CD14-positive monocyte (primary cell): Measurements from ENCODE around the gene ZC3HAV1. TPM values are rescaled to one million over a fixed set of nuclear protein-coding genes. Genes with fewer than 3 reads are reported as not detected.
A peak's percentile ranks its signal among the peaks of the same experiment; 100 is the strongest.

ENCODE experiments used
- DNase-seq, 3 donors: peaks; one replicate each; pipeline ENCODE4 v3.0.0-alpha.2; 2011 to 2022
- H2AFZ ChIP-seq: 2 replicates; pipeline ENCODE4 v1.6.0; 2012; ENCODE audit warnings: mild to moderate bottlenecking, low read depth, low read length, inconsistent platforms; ENCODE audit not compliant: insufficient read depth, poor library complexity, severe bottlenecking
- H3K27ac ChIP-seq, 2 donors: 1 replicate in 1 of 2; 2 replicates in 1 of 2; pipeline ENCODE4 v1.5.1; 2012 to 2013; ENCODE audit warnings: low read length in 2 of 2, control low read depth in 1 of 2, inconsistent platforms in 1 of 2, low read depth in 1 of 2, mild to moderate bottlenecking in 1 of 2
- H3K27me3 ChIP-seq, 2 donors: one replicate each; pipeline versions ENCODE4 v1.6.0 to v1.6.1; 2011 to 2013; ENCODE audit warnings: low read length in 2 of 2; ENCODE audit not compliant: control insufficient read depth in 2 of 2, insufficient read depth in 2 of 2
- H3K36me3 ChIP-seq, 2 donors: replicated peaks in 1 of 2; 1 replicate in 1 of 2; 2 replicates in 1 of 2; pipeline versions ENCODE4 v1.5.1 to v1.6.1; 2012 to 2013; ENCODE audit warnings: low read length in 2 of 2, control low read depth in 1 of 2, inconsistent platforms in 1 of 2, mild to moderate bottlenecking in 1 of 2; ENCODE audit not compliant: insufficient read depth in 2 of 2, control insufficient read depth in 1 of 2
- H3K4me1 ChIP-seq, 2 donors: 1 replicate in 1 of 2; 2 replicates in 1 of 2; pipeline versions ENCODE4 v1.5.1 to v1.6.1; 2012 to 2013; ENCODE audit warnings: low read length in 2 of 2, control low read depth in 1 of 2, inconsistent platforms in 1 of 2, mild to moderate bottlenecking in 1 of 2, moderate library complexity in 1 of 2; ENCODE audit not compliant: insufficient read depth in 2 of 2, control insufficient read depth in 1 of 2
- H3K4me2 ChIP-seq: replicated peaks from 2 replicates; pipeline ENCODE3; 2012; ENCODE audit warnings: low read length, moderate library complexity, mild to moderate bottlenecking; ENCODE audit not compliant: poor library complexity, severe bottlenecking; ENCODE audit errors: extremely low read depth
- H3K4me3 ChIP-seq, 3 experiments: fragments of 200-600 bp in 1 of 3; sonication (generic) in 1 of 3; replicated peaks in 1 of 3; 1 replicate in 2 of 3; 2 replicates in 1 of 3; pipeline ENCODE4 v1.5.1; 2011 to 2013; ENCODE audit warnings: low read length in 3 of 3, mild to moderate bottlenecking in 3 of 3, control low read depth in 2 of 3, low read depth in 2 of 3, inconsistent platforms in 1 of 3, moderate library complexity in 1 of 3
- H3K79me2 ChIP-seq: 2 replicates; pipeline ENCODE4 v1.6.0; 2012; ENCODE audit warnings: mild to moderate bottlenecking, control low read depth, inconsistent platforms, low read length, moderate library complexity; ENCODE audit not compliant: insufficient read depth
- H3K9ac ChIP-seq: 2 replicates; pipeline ENCODE4 v1.6.0; 2017; ENCODE audit warnings: low read length, mild to moderate bottlenecking; ENCODE audit not compliant: insufficient read depth, poor library complexity, severe bottlenecking
- H3K9me3 ChIP-seq, 2 donors: replicated peaks in 1 of 2; 1 replicate in 1 of 2; 2 replicates in 1 of 2; pipeline versions ENCODE4 v1.5.1 to v1.6.1; 2012 to 2013; ENCODE audit warnings: low read length in 2 of 2, control low read depth in 1 of 2; ENCODE audit not compliant: control insufficient read depth in 1 of 2, insufficient read depth in 1 of 2
- H4K20me1 ChIP-seq: 2 replicates; pipeline ENCODE4 v1.6.0; 2012; ENCODE audit warnings: mild to moderate bottlenecking, low read length, control low read depth, moderate library complexity; ENCODE audit not compliant: insufficient read depth
- H3K27ac Mint-ChIP-seq, 7 donors: one replicate each; pipeline ENCODE4 v1.8.0; 2020; ENCODE audit warnings: mild to moderate bottlenecking in 7 of 7, mixed read lengths in 7 of 7, moderate library complexity in 6 of 7, inconsistent platforms in 2 of 7
- H3K27me3 Mint-ChIP-seq, 3 donors: one replicate each; pipeline ENCODE4 v1.8.0; 2021 to 2022; ENCODE audit warnings: low read depth in 3 of 3, mild to moderate bottlenecking in 3 of 3, mixed read lengths in 3 of 3, moderate library complexity in 3 of 3, inconsistent platforms in 1 of 3
- H3K36me3 Mint-ChIP-seq, 2 donors: one replicate each; pipeline ENCODE4 v1.8.0; 2020; ENCODE audit warnings: mixed read lengths in 2 of 2, inconsistent platforms in 1 of 2, mild to moderate bottlenecking in 1 of 2
- H3K4me1 Mint-ChIP-seq: one replicate; pipeline ENCODE4 v1.8.0; 2020; ENCODE audit warnings: mild to moderate bottlenecking, mixed read lengths
- H3K4me3 Mint-ChIP-seq, 2 donors: one replicate each; pipeline ENCODE4 v1.8.0; 2020; ENCODE audit warnings: mild to moderate bottlenecking in 2 of 2, mixed read lengths in 2 of 2, moderate library complexity in 1 of 2
- H3K9me3 Mint-ChIP-seq, 7 donors: one replicate each; pipeline ENCODE4 v1.8.0; 2020 to 2022; ENCODE audit warnings: mixed read lengths in 7 of 7, mild to moderate bottlenecking in 6 of 7, moderate library complexity in 6 of 7, inconsistent platforms in 2 of 7
- WGBS: methylation state at CpG from one replicate; pipeline ENCODE4 v1.1.5; 2013; ENCODE audit warnings: missing lambda C conversion rate; ENCODE audit not compliant: insufficient coverage; 5-methylcytosine and 5-hydroxymethylcytosine counted together
- intact Hi-C, 2 donors: fragments of 100-400 bp; cut with micrococcal nuclease; formaldehyde crosslinking; loops; one replicate each; pipeline versions ENCODE4 v1.15.0 to v1.15.1; 2023
- polyA plus RNA-seq, 3 donors: library from polyadenylated mRNA; depleted of rRNA in 1 of 3; unstranded in 2 of 3; stranded (reverse) in 1 of 3; fragments of 300-500 nt in 2 of 3; fragments of >200 nt in 1 of 3; fragmentation: Illumina TruSeq in 2 of 3; gene quantifications; 1 replicate in 2 of 3; 2 replicates in 1 of 3; pipeline ENCODE4 v1.2.3, GENCODE V29; 2012 to 2021
- TF ChIP-seq, protein P1 (sequence below): fragments of 200-600 bp; IDR thresholded peaks from one replicate; pipeline ENCODE4 v1.8.0; 2022; ENCODE audit warnings: antibody characterized with exemption, mild to moderate bottlenecking

The ZC3HAV1 gene
- polyA plus RNA-seq, 3 donors, result 20.7 to 30.2 (median 21.2) TPM

GRCh38 chr7:139075871-139076686 is 33.4 kb downstream of the ZC3HAV1 start:
- Histone ChIP-seq H3K27ac (peak overlapping the region in 1 of 2 donors; percentile 53), H3K27me3 (no peaks in the 10 kb centered on the region), H3K9me3 (no peaks in the 10 kb centered on the region), H3K4me1 (peaks cover 10 to 13% of the 10 kb centered on the region in 2 donors), H3K4me3 (no peak overlapping the region), H3K4me2 (no peak overlapping the region), H4K20me1 (peaks cover 96% of the 10 kb centered on the region), H2AFZ (no peak overlapping the region), H3K79me2 (peaks cover 48% of the 10 kb centered on the region), H3K36me3 (peaks cover 74 to 92% of the 10 kb centered on the region in 2 donors), H3K9ac (no peak overlapping the region)
- peak overlapping the region in 6 of 7 donors; percentile 25 to 73 (median 68) for H3K27ac Mint-ChIP-seq
- intact Hi-C loops, result loop anchor here in 1 of 2 donors (10.0 kb wide), 1 partner anchor 191 kb away; no protein-coding TSS in a partner anchor
- WGBS, result 96% methylated on average over 8 of the region's 11 CpGs
- H3K36me3 Mint-ChIP-seq, result peaks cover 82 to 83% of the 10 kb centered on the region in 2 donors
- DNase-seq, result no peak
- no peak overlapping the region for H3K4me3 Mint-ChIP-seq
- TF ChIP-seq, protein P1, sequence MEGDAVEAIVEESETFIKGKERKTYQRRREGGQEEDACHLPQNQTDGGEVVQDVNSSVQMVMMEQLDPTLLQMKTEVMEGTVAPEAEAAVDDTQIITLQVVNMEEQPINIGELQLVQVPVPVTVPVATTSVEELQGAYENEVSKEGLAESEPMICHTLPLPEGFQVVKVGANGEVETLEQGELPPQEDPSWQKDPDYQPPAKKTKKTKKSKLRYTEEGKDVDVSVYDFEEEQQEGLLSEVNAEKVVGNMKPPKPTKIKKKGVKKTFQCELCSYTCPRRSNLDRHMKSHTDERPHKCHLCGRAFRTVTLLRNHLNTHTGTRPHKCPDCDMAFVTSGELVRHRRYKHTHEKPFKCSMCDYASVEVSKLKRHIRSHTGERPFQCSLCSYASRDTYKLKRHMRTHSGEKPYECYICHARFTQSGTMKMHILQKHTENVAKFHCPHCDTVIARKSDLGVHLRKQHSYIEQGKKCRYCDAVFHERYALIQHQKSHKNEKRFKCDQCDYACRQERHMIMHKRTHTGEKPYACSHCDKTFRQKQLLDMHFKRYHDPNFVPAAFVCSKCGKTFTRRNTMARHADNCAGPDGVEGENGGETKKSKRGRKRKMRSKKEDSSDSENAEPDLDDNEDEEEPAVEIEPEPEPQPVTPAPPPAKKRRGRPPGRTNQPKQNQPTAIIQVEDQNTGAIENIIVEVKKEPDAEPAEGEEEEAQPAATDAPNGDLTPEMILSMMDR, result no peak
- peaks cover 0 to 2% (median 0%) of the 10 kb centered on the region in 3 donors for H3K27me3 Mint-ChIP-seq
- peaks cover 22% of the 10 kb centered on the region for H3K4me1 Mint-ChIP-seq
- H3K9me3 Mint-ChIP-seq, result no peaks in the 10 kb centered on the region

DNA sequence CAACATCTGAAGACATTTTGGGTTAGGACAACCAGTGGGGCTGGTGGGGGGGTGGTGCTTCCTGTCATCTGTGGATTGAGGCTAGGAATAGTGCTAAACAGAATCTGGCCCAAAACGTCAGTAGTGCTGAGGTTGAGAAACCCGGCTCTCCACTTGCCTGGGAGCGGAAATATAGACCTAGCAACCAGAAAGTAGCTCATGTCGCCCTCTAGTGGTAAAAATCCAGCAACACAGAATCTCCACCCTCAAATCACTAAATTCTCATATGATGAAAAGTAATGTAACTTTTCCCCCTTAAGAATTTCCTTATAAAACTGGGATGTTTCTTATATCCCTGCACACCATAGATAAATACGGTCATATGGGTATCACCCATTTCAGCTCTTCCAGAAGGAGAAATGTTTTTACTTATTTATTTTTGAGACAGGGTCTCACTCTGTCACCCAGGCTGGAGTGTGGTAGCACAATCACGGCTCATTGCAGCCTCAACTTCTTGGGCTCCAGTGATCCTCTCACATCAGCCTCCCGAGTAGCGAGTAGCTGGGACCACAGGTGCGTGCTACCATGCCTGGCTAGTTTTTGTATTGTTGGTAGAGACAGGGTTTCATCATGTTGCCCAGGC is 34.4 kb downstream of the ZC3HAV1 start:
- H3K79me2 ChIP-seq, result peaks cover 44% of the 10 kb centered on the region
- peaks cover 75 to 83% of the 10 kb centered on the region in 2 donors for H3K36me3 Mint-ChIP-seq
- H3K27ac ChIP-seq, result peak overlapping the region; percentile 22 to 64
- intact Hi-C loops, result loop anchor here in 1 of 2 donors (10.0 kb wide), 1 partner anchor 190 kb away; no protein-coding TSS in a partner anchor
- no peak overlapping the region for H3K9ac ChIP-seq
- TF ChIP-seq, protein P1, result peak; percentile 82
- no peaks in the 10 kb centered on the region for H3K9me3 Mint-ChIP-seq
- peaks cover 10 to 13% of the 10 kb centered on the region in 2 donors for H3K4me1 ChIP-seq
- H3K36me3 ChIP-seq, result peaks cover 66 to 89% of the 10 kb centered on the region in 2 donors
- WGBS, result 50% methylated on average over 2 of the region's 9 CpGs
- H3K27ac Mint-ChIP-seq, result peak overlapping the region; percentile 72 to 90 (median 81)
- no peak overlapping the region for H3K4me3 Mint-ChIP-seq
- no peak overlapping the region for H3K4me3 ChIP-seq
- H3K4me2 ChIP-seq, result no peak overlapping the region
- DNase-seq, result peak; percentile 68 to 81 (median 80)
- no peaks in the 10 kb centered on the region for H3K27me3 ChIP-seq
- peaks cover 19% of the 10 kb centered on the region for H3K4me1 Mint-ChIP-seq
- peaks cover 91% of the 10 kb centered on the region for H4K20me1 ChIP-seq
- no peak overlapping the region for H2AFZ ChIP-seq
- no peaks in the 10 kb centered on the region for H3K9me3 ChIP-seq
- H3K27me3 Mint-ChIP-seq, result peaks cover 0 to 2% (median 0%) of the 10 kb centered on the region in 3 donors
